IMR-90 (cell line): ENCODE measurements around the gene MAS1. TPM values are rescaled to one million over a fixed set of nuclear protein-coding genes. Genes with fewer than 3 reads are reported as not detected.

Experiments
- ATAC-seq: fragments of 200-7000 bp; cut with Tn5 transposase; 2 replicates; pipeline ENCODE4 v1.9.1; 2020; ENCODE audit warnings: low read depth, mild to moderate bottlenecking, moderate library complexity
- BruUV-seq: library from RNA; stranded (reverse); fragments of 400-500 nt; replicated peaks from 2 replicates; lab custom pipeline; 2021; lab: Mats Ljungman, UMichigan
- CTCF ChIA-PET: fragments of 300-600 bp; formaldehyde crosslinking; extraction: SDS; loops from one replicate; lab custom pipeline; 2021; ENCODE audit warnings: antibody characterized with exemption; lab: Yijun Ruan, JAX
- POLR2A ChIA-PET: fragments of 300-600 bp; sonication (Branson Sonifier 250); formaldehyde crosslinking; loops from one replicate; lab custom pipeline; 2022; ENCODE audit warnings: antibody characterized with exemption; ENCODE audit not compliant: unreplicated experiment; lab: Charles Lee
- DNase-seq: peaks from one replicate; pipeline ENCODE4 v3.0.0; 2013
- H2AFZ ChIP-seq: replicated peaks from 2 replicates; pipeline ENCODE3; 2013; ENCODE audit warnings: low read length, mild to moderate bottlenecking; ENCODE audit not compliant: poor library complexity
- H2AK5ac ChIP-seq: 2 replicates; pipeline ENCODE4 v1.6.1; 2013; ENCODE audit warnings: low read depth, low read length, inconsistent platforms
- H2AK9ac ChIP-seq: replicated peaks from 2 replicates; pipeline ENCODE3; 2013; ENCODE audit warnings: mild to moderate bottlenecking, low read depth, low read length, moderate library complexity; ENCODE audit not compliant: poor library complexity
- H2BK120ac ChIP-seq: 2 replicates; pipeline ENCODE4 v1.6.1; 2013; ENCODE audit warnings: low read depth, low read length, inconsistent platforms
- H2BK15ac ChIP-seq: 3 replicates; pipeline ENCODE4 v1.6.1; 2013; ENCODE audit warnings: low read depth, low read length, inconsistent platforms
- H2BK20ac ChIP-seq: 2 replicates; pipeline ENCODE4 v1.6.1; 2013; ENCODE audit warnings: low read depth, mild to moderate bottlenecking, inconsistent platforms, low read length, moderate library complexity
- H2BK5ac ChIP-seq: 2 replicates; pipeline ENCODE4 v1.6.1; 2013; ENCODE audit warnings: mild to moderate bottlenecking, low read depth, low read length, inconsistent platforms; ENCODE audit not compliant: poor library complexity, severe bottlenecking
- H3K14ac ChIP-seq: replicated peaks from 2 replicates; pipeline ENCODE4 v1.6.1; 2013; ENCODE audit warnings: low read depth, low read length, inconsistent platforms
- H3K18ac ChIP-seq: 2 replicates; pipeline ENCODE4 v1.6.1; 2013; ENCODE audit warnings: low read depth, low read length, control low read depth
- H3K23ac ChIP-seq: 2 replicates; pipeline ENCODE4 v1.6.1; 2013; ENCODE audit warnings: low read depth, low read length, inconsistent platforms
- H3K27ac ChIP-seq: 2 replicates; pipeline ENCODE4 v1.5.1; 2013; ENCODE audit warnings: mild to moderate bottlenecking, control low read depth, low read length; ENCODE audit not compliant: insufficient read depth
- H3K27me3 ChIP-seq: 2 replicates; pipeline ENCODE4 v1.6.1; 2013; ENCODE audit warnings: low read length; ENCODE audit not compliant: control insufficient read depth, insufficient read depth
- H3K36me3 ChIP-seq: 2 replicates; pipeline ENCODE4 v1.6.1; 2013; ENCODE audit warnings: low read length, mixed read lengths; ENCODE audit not compliant: control insufficient read depth, insufficient read depth
- H3K4ac ChIP-seq: 2 replicates; pipeline ENCODE4 v1.6.1; 2013; ENCODE audit warnings: low read depth, low read length, inconsistent platforms
- H3K4me1 ChIP-seq: 2 replicates; pipeline ENCODE4 v1.6.1; 2013; ENCODE audit warnings: low read length, mixed read lengths; ENCODE audit not compliant: control insufficient read depth, insufficient read depth
- H3K4me2 ChIP-seq: 2 replicates; pipeline ENCODE4 v1.6.1; 2013; ENCODE audit warnings: low read depth, mild to moderate bottlenecking, control low read depth, low read length, moderate library complexity
- H3K4me3 ChIP-seq: 2 replicates; pipeline ENCODE4 v1.5.1; 2013; ENCODE audit warnings: low read depth, mild to moderate bottlenecking, control low read depth, low read length, moderate library complexity; ENCODE audit not compliant: insufficient read depth
- H3K56ac ChIP-seq: 2 replicates; pipeline ENCODE4 v1.6.1; 2013; ENCODE audit warnings: low read length, inconsistent platforms; ENCODE audit not compliant: insufficient read depth; ENCODE audit errors: extremely low read depth
- H3K79me1 ChIP-seq, 2 experiments: 2 replicates each; pipeline ENCODE4 v1.6.1; 2013; ENCODE audit warnings: low read length in 2 of 2, inconsistent platforms in 1 of 2, low read depth in 1 of 2
- H3K9ac ChIP-seq: 2 replicates; pipeline ENCODE4 v1.6.1; 2013; ENCODE audit warnings: low read depth, low read length, control low read depth
- H3K9me1 ChIP-seq: 2 replicates; pipeline ENCODE4 v1.6.1; 2013; ENCODE audit warnings: low read length, inconsistent platforms; ENCODE audit not compliant: insufficient read depth
- H3K9me3 ChIP-seq: 2 replicates; pipeline ENCODE4 v1.6.1; 2013; ENCODE audit warnings: low read length; ENCODE audit not compliant: control insufficient read depth, insufficient read depth
- H4K20me1 ChIP-seq: 2 replicates; pipeline ENCODE4 v1.6.1; 2013; ENCODE audit warnings: low read length, inconsistent platforms; ENCODE audit not compliant: insufficient read depth
- H4K5ac ChIP-seq: 2 replicates; pipeline ENCODE4 v1.6.1; 2013; ENCODE audit warnings: mild to moderate bottlenecking, low read depth, low read length, control low read depth
- H4K8ac ChIP-seq, 2 experiments: 2 replicates each; pipeline ENCODE4 v1.6.1; 2013; ENCODE audit warnings: low read depth in 2 of 2, low read length in 2 of 2, control low read depth in 1 of 2, inconsistent platforms in 1 of 2
- H4K91ac ChIP-seq: 2 replicates; pipeline ENCODE4 v1.6.1; 2013; ENCODE audit warnings: low read depth, low read length, inconsistent platforms; ENCODE audit not compliant: insufficient read depth
- CEBPB ChIP-seq: IDR thresholded peaks from 2 replicates; pipeline ENCODE4 v1.6.1; 2012; ENCODE audit warnings: low read depth, low read length, improper control_type of control experiment
- CHD1 ChIP-seq: IDR thresholded peaks from 2 replicates; pipeline ENCODE4 v1.6.1; 2012; ENCODE audit warnings: low read depth, low read length, improper control_type of control experiment
- ELK1 ChIP-seq: fragments of 150-350 bp; IDR thresholded peaks from 2 replicates; pipeline ENCODE4 v1.6.1; 2016; ENCODE audit warnings: low read depth, mild to moderate bottlenecking, low read length, moderate library complexity, borderline replicate concordance
- FOS ChIP-seq: fragments of 150-350 bp; IDR thresholded peaks from 2 replicates; pipeline ENCODE4 v1.6.1; 2016; ENCODE audit warnings: low read depth, low read length
- MAFK ChIP-seq: IDR thresholded peaks from 2 replicates; pipeline ENCODE4 v1.6.1; 2012; ENCODE audit warnings: low read depth, low read length, improper control_type of control experiment
- MAZ ChIP-seq: IDR thresholded peaks from 2 replicates; pipeline ENCODE4 v1.6.1; 2012; ENCODE audit warnings: low read depth, mild to moderate bottlenecking, low read length, improper control_type of control experiment, moderate library complexity, borderline replicate concordance
- MXI1 ChIP-seq: IDR thresholded peaks from 2 replicates; pipeline ENCODE4 v1.6.1; 2012; ENCODE audit warnings: low read depth, mild to moderate bottlenecking, low read length, moderate library complexity, borderline replicate concordance
- NFE2L2 ChIP-seq: fragments of 150-350 bp; IDR thresholded peaks from 2 replicates; pipeline ENCODE4 v1.6.1; 2016; ENCODE audit warnings: low read depth, mild to moderate bottlenecking, low read length
- RAD21 ChIP-seq: IDR thresholded peaks from 2 replicates; pipeline ENCODE4 v1.6.1; 2012; ENCODE audit warnings: low read length, improper control_type of control experiment
- RFX5 ChIP-seq: IDR thresholded peaks from 2 replicates; pipeline ENCODE4 v1.8.0; 2012; ENCODE audit warnings: low read depth, mild to moderate bottlenecking, low read length, moderate library complexity
- SMC3 ChIP-seq: fragments of 150-350 bp; IDR thresholded peaks from 2 replicates; pipeline ENCODE4 v1.6.1; 2016; ENCODE audit warnings: low read depth, mild to moderate bottlenecking, antibody characterized with exemption, low read length, moderate library complexity
- USF2 ChIP-seq: fragments of 150-350 bp; IDR thresholded peaks from 2 replicates; pipeline ENCODE4 v1.6.1; 2017; ENCODE audit warnings: mild to moderate bottlenecking, antibody characterized with exemption, low read length, low read depth
- WGBS, 2 experiments: methylation state at CpG; one replicate each; pipeline versions ENCODE4 v1.1.5 to v1.1.7; 2013; ENCODE audit warnings: missing lambda C conversion rate in 2 of 2; ENCODE audit not compliant: insufficient read length in 1 of 2; ENCODE audit errors: extremely low coverage in 2 of 2; 5-methylcytosine and 5-hydroxymethylcytosine counted together
- dilution Hi-C: fragments of 300-500 bp; cut with HindIII; formaldehyde crosslinking; loops from one replicate; pipeline ENCODE4 v1.14.3; 2018; ENCODE audit warnings: low sequenced_read_pairs; ENCODE audit not compliant: unreplicated experiment
- in situ Hi-C: fragments of 300-500 bp; cut with MboI; formaldehyde crosslinking; loops from 3 replicates; pipeline ENCODE4 v1.14.3; 2019; ENCODE audit warnings: low sequenced_read_pairs, inconsistent platforms, mixed read lengths
- intact Hi-C: fragments of 100-400 bp; cut with micrococcal nuclease; formaldehyde crosslinking; loops from 2 replicates; pipeline ENCODE4 v1.10.0; 2022
- polyA plus RNA-seq, 3 experiments: library from polyadenylated mRNA; depleted of rRNA; stranded (reverse); fragments of >200 nt; gene quantifications; 2 replicates each; pipeline ENCODE4 v1.2.3, GENCODE V29; 2012; ENCODE audit warnings: low replicate concordance in 1 of 3
- total RNA-seq: library from RNA; depleted of rRNA; stranded (reverse); fragments of >200 nt; gene quantifications from 2 replicates; pipeline ENCODE4 v1.2.3, GENCODE V29; 2012

Gene MAS1
- total and polyA plus RNA-seq, 2 of the 4 experiments (the other 2 are of a cell fraction) = under 0.01 TPM; not detected in 1

GRCh38 chr6:159893064-159893463 is 2.3 kb downstream of the MAS1 start:
- Histone ChIP-seq H3K27ac (no peak overlapping the region), H3K9ac (no peak overlapping the region), H3K9me1 (no peaks in the 10 kb centered on the region), H4K5ac (no peak overlapping the region), H2BK20ac (no peak overlapping the region), H4K20me1 (no peaks in the 10 kb centered on the region), H3K4ac (no peak overlapping the region), H2BK120ac (no peak overlapping the region), H2AK9ac (no peak overlapping the region), H3K14ac (no peak overlapping the region), H2AK5ac (no peak overlapping the region), H3K4me2 (no peak overlapping the region), H4K8ac (no peak overlapping the region), H3K36me3 (no peaks in the 10 kb centered on the region), H4K91ac (no peak overlapping the region), H3K9me3 (0 out of 2 replicates have a peak, but pooled peaks cover 2% of the 10 kb centered on the region), H2BK5ac (no peak overlapping the region), H3K23ac (no peak overlapping the region), H3K4me3 (no peak overlapping the region), H3K18ac (no peak overlapping the region), H2AFZ (no peak overlapping the region), H3K79me1 (no peaks in the 10 kb centered on the region), H3K4me1 (no peaks in the 10 kb centered on the region), H3K56ac (no peak overlapping the region), H3K27me3 (peaks cover 59% of the 10 kb centered on the region), H2BK15ac (no peak overlapping the region)
- in situ Hi-C loops (no loop called here), dilution Hi-C loops (no loop called here), intact Hi-C loops (no loop called here)
- no peak for DNase-seq
- POLR2A ChIA-PET = no interaction called here
- no TSS peak for BruUV-seq
- no CpG with 5 or more reads among the region's 3 CpGs for WGBS, 2 experiments
- TF ChIP-seq RAD21 = no peak
- TF ChIP-seq MXI1 = no peak
- no peak for TF ChIP-seq MAFK
- no peak for TF ChIP-seq CEBPB
- no peak for TF ChIP-seq USF2
- no peak for TF ChIP-seq CHD1
- TF ChIP-seq RFX5 = no peak
- TF ChIP-seq MAZ = no peak
- TF ChIP-seq ELK1 = no peak
- TF ChIP-seq SMC3 = no peak
- TF ChIP-seq NFE2L2 = no peak
- no peak for TF ChIP-seq FOS
- ATAC-seq = no peak
- CTCF ChIA-PET = no interaction called here
